Neural progenitor cell (in vitro differentiated cells): ENCODE results near the gene AKAP17A.

Source experiments
- EZH2 ChIP-seq: fragments of 200-600 bp; sonication (generic); IDR thresholded peaks from 2 replicates; pipeline ENCODE4 v1.6.1; 2017; ENCODE audit warnings: antibody characterized with exemption, mild to moderate bottlenecking, moderate library complexity
- EZH2phosphoT487 ChIP-seq: fragments of 200-600 bp; sonication (generic); IDR thresholded peaks from 2 replicates; pipeline ENCODE4 v1.6.1; 2017; ENCODE audit warnings: antibody characterized with exemption
- TF ChIP-seq, protein P1 (sequence below): fragments of 200-600 bp; sonication (generic); IDR thresholded peaks from 2 replicates; pipeline ENCODE4 v1.5.1; 2017; ENCODE audit warnings: antibody characterized with exemption, mild to moderate bottlenecking

DNA sequence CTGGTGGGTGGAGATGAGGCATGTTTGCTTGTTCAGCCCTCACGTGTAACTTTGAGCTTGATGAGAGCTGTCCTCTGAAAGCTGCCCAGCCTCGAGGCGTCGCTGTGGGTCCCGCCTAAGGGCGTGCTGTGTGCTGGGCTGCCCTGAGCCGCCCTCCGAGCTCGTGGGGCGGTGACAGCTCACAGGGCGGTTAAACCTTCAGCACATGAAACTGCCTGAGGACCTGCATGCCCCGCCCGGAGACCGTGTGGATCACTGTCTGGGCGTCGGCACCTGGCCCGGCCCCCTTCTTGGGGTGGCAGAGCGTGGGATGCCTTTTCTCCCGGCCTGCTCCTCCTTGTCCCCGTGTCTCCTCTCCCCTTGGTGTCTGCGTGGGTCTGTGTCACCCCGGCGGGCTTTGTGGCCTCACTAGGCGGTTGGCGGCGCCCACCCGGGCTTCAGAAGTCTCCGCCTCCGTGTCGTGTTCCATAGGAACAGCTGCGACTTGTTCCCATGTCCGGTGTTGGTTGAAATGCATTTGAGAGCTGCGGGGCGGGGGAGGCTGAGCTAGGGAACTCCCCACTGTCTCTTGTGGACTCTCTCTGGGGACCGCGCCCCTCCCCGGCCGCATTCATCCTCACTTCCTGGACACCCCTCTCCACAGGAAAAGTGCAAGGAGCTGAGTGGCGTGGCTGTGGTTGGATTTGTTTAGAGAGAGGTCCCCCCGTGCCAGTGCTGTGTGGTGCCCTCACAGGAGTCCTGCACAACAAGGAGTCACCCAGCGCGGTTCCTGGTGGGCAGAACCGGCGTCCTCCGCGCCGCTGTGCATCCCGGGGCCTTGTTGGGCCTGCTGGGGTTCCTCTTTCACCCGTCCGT, 6.8 kb downstream of the AKAP17A start:
- TF ChIP-seq EZH2 (no peak), EZH2phosphoT487 (no peak)
- TF ChIP-seq, protein P1, sequence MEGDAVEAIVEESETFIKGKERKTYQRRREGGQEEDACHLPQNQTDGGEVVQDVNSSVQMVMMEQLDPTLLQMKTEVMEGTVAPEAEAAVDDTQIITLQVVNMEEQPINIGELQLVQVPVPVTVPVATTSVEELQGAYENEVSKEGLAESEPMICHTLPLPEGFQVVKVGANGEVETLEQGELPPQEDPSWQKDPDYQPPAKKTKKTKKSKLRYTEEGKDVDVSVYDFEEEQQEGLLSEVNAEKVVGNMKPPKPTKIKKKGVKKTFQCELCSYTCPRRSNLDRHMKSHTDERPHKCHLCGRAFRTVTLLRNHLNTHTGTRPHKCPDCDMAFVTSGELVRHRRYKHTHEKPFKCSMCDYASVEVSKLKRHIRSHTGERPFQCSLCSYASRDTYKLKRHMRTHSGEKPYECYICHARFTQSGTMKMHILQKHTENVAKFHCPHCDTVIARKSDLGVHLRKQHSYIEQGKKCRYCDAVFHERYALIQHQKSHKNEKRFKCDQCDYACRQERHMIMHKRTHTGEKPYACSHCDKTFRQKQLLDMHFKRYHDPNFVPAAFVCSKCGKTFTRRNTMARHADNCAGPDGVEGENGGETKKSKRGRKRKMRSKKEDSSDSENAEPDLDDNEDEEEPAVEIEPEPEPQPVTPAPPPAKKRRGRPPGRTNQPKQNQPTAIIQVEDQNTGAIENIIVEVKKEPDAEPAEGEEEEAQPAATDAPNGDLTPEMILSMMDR: no peak
